ENCODE measurements around the gene ACER2. TPM values are rescaled to one million over a fixed set of nuclear protein-coding genes. Genes with fewer than 3 reads are reported as not detected.
A peak's percentile ranks its signal among the peaks of the same experiment; 100 is the strongest.
"Not testable (repeated sequence)": the region's sequence is repeated elsewhere in the genome, so short reads cannot be mapped to it uniquely, and the experiment has no call there.

The ACER2 gene
- total and polyA plus RNA-seq, 2 donors (not counting 1 experiment from before 2014, with no cell fraction given) = 1.2 to 4.5 TPM

DNA sequence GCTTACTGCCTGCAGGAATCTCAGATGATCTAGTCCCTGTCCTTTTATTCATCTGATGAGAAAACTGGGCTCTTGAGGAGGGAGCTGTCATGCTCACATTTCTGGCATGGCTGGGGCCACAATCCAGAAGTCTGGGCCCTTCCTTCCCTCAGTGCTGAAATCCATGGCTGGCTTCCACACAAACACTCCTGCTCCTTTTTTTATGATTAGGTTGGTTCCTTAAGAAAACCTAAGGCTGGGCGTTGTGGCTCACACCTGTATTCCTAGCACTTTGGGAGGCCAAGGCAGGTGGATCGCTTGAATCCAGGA, 1.3 kb downstream of the ACER2 start:
- Histone ChIP-seq H3K9me3 (ENCODE audit: control insufficient read depth, insufficient read depth, low read depth, low read length) (no peaks in the 10 kb centered on the region), H3K4me1 (ENCODE audit: control insufficient read depth, extremely low read depth, insufficient read depth, low read length) (peaks cover 2% of the 10 kb centered on the region), H4K20me1 (ENCODE audit: control insufficient read depth, extremely low read depth, insufficient read depth, low read length) (no peaks in the 10 kb centered on the region), H3K27ac (ENCODE audit: insufficient read depth, low read length) (no peak overlapping the region), H3K79me2 (ENCODE audit: control insufficient read depth, insufficient read depth, low read length) (no peaks in the 10 kb centered on the region), H3K9ac (ENCODE audit: insufficient read depth, low read length) (no peak overlapping the region), H2AFZ (ENCODE audit: low read length) (no peak overlapping the region), H3K27me3 (ENCODE audit: control insufficient read depth, insufficient read depth, low read length) (no peaks in the 10 kb centered on the region), H3K36me3 (ENCODE audit: control insufficient read depth, insufficient read depth, low read length) (no peaks in the 10 kb centered on the region), H3K4me2 (ENCODE audit: extremely low read depth, insufficient read depth, low read length) (no peak overlapping the region), H3K4me3 (replicated peaks in 1 of 4; ENCODE audit: control extremely low read depth in 1 of 4, insufficient read depth in 1 of 4, low read depth in 3 of 4, low read length in 4 of 4) (peak overlapping the region in 2 of 4 experiments; percentile 74 to 93)
- TF ChIP-seq EZH2 (IDR thresholded peaks at IDR 0.05; ENCODE audit: low read length, missing control alignments) = no peak
- TF ChIP-seq, protein P1, sequence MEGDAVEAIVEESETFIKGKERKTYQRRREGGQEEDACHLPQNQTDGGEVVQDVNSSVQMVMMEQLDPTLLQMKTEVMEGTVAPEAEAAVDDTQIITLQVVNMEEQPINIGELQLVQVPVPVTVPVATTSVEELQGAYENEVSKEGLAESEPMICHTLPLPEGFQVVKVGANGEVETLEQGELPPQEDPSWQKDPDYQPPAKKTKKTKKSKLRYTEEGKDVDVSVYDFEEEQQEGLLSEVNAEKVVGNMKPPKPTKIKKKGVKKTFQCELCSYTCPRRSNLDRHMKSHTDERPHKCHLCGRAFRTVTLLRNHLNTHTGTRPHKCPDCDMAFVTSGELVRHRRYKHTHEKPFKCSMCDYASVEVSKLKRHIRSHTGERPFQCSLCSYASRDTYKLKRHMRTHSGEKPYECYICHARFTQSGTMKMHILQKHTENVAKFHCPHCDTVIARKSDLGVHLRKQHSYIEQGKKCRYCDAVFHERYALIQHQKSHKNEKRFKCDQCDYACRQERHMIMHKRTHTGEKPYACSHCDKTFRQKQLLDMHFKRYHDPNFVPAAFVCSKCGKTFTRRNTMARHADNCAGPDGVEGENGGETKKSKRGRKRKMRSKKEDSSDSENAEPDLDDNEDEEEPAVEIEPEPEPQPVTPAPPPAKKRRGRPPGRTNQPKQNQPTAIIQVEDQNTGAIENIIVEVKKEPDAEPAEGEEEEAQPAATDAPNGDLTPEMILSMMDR (conservative IDR thresholded peaks at IDR 0.05 in 1 of 2, IDR thresholded peaks at IDR 0.05 in 1 of 2; ENCODE audit: low read depth in 1 of 2, low read length in 2 of 2) = no peak
- DNase-seq (ENCODE audit: low read depth in 2 of 2) = no peak

DNA sequence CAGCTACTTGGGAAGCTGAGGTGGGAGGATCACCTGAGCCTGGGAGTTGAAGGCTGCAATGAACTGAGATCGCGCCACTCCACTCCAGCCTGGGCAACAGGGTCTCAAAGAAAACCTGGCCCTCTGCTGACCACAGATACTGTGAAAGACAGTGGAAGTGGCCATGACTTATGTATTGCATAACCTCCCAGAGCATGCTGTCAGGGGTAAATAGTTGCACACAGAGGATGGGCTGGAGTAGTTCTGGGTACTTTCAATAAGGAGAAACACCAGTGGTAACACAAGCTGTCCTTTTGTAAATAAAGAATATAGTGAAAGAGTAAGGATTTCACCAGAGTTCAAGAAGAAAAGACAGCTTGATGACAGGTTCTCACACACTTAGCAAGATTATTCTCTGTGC, 1.8 kb downstream of the ACER2 start:
- Histone ChIP-seq H3K79me2 (ENCODE audit: control insufficient read depth, insufficient read depth, low read length) (no peaks in the 10 kb centered on the region), H3K27ac (ENCODE audit: insufficient read depth, low read length) (no peak overlapping the region), H3K4me2 (ENCODE audit: extremely low read depth, insufficient read depth, low read length) (no peak overlapping the region), H4K20me1 (ENCODE audit: control insufficient read depth, extremely low read depth, insufficient read depth, low read length) (no peaks in the 10 kb centered on the region), H3K36me3 (ENCODE audit: control insufficient read depth, insufficient read depth, low read length) (no peaks in the 10 kb centered on the region), H3K9me3 (ENCODE audit: control insufficient read depth, insufficient read depth, low read depth, low read length) (no peaks in the 10 kb centered on the region), H3K27me3 (ENCODE audit: control insufficient read depth, insufficient read depth, low read length) (no peaks in the 10 kb centered on the region), H3K9ac (ENCODE audit: insufficient read depth, low read length) (no peak overlapping the region), H2AFZ (ENCODE audit: low read length) (no peak overlapping the region), H3K4me3 (replicated peaks in 1 of 4; ENCODE audit: control extremely low read depth in 1 of 4, insufficient read depth in 1 of 4, low read depth in 3 of 4, low read length in 4 of 4) (no peak overlapping the region), H3K4me1 (ENCODE audit: control insufficient read depth, extremely low read depth, insufficient read depth, low read length) (peaks cover 2% of the 10 kb centered on the region)
- no peak for DNase-seq (ENCODE audit: low read depth in 2 of 2)
- no peak for TF ChIP-seq EZH2 (IDR thresholded peaks at IDR 0.05; ENCODE audit: low read length, missing control alignments)
- TF ChIP-seq, protein P1 (conservative IDR thresholded peaks at IDR 0.05 in 1 of 2, IDR thresholded peaks at IDR 0.05 in 1 of 2; ENCODE audit: low read depth in 1 of 2, low read length in 2 of 2) = no peak

DNA sequence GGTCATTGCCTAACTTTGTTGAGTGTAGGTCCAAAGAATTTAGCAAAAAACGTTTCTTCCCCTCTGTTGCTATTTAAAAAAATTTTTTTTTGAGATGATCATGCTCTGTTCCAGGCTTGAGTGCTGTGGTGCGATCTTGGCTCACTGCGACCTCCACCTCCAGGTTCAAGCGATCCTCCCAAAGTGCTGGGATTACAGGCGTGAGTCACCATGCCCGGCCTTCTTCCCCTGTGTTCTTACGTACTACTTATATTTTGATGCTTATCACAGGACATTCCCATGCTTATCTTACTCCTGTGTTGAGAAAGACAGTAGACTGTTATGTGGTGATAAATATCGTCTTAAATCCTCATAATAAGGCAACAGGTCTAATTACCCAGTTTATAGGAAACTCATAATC, 2.5 kb downstream of the ACER2 start:
- Histone ChIP-seq H3K27me3 (ENCODE audit: control insufficient read depth, insufficient read depth, low read length) (no peaks in the 10 kb centered on the region), H3K27ac (ENCODE audit: insufficient read depth, low read length) (no peak overlapping the region), H3K4me3 (replicated peaks in 1 of 4; ENCODE audit: control extremely low read depth in 1 of 4, insufficient read depth in 1 of 4, low read depth in 3 of 4, low read length in 4 of 4) (no peak overlapping the region), H3K9ac (ENCODE audit: insufficient read depth, low read length) (no peak overlapping the region), H3K4me2 (ENCODE audit: extremely low read depth, insufficient read depth, low read length) (no peak overlapping the region), H3K4me1 (ENCODE audit: control insufficient read depth, extremely low read depth, insufficient read depth, low read length) (peaks cover 2% of the 10 kb centered on the region), H3K79me2 (ENCODE audit: control insufficient read depth, insufficient read depth, low read length) (no peaks in the 10 kb centered on the region), H3K36me3 (ENCODE audit: control insufficient read depth, insufficient read depth, low read length) (no peaks in the 10 kb centered on the region), H4K20me1 (ENCODE audit: control insufficient read depth, extremely low read depth, insufficient read depth, low read length) (no peaks in the 10 kb centered on the region), H3K9me3 (ENCODE audit: control insufficient read depth, insufficient read depth, low read depth, low read length) (no peaks in the 10 kb centered on the region), H2AFZ (ENCODE audit: low read length) (no peak overlapping the region)
- TF ChIP-seq, protein P1 (conservative IDR thresholded peaks at IDR 0.05 in 1 of 2, IDR thresholded peaks at IDR 0.05 in 1 of 2; ENCODE audit: low read depth in 1 of 2, low read length in 2 of 2) = no peak
- peak; percentile 8 to 76 for DNase-seq (ENCODE audit: low read depth in 2 of 2)

DNA sequence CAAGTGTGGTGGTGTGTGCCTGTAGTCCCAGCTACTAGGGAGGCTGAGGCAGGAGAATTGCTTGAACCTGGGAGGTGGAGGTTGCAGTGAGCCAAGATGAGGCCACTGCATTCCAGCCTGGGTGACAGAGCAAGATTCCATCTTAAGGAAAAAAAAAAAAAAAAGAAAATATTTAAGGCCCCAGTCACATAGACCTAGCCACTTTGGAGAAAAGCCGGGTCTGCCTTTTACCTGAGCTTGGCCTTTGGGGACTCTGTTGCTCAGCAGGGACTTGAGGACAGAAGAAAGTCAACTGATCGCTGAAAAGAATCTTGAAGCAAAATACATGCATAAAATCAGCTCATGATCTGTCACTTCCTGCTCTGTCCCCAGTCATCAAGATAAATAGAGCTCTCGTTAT, 4.6 kb downstream of the ACER2 start:
- not testable (repeated sequence) for H3K27me3 ChIP-seq (ENCODE audit: control insufficient read depth, insufficient read depth, low read length); H3K4me3 ChIP-seq (replicated peaks in 1 of 4; ENCODE audit: control extremely low read depth in 1 of 4, insufficient read depth in 1 of 4, low read depth in 3 of 4, low read length in 4 of 4); H3K79me2 ChIP-seq (ENCODE audit: control insufficient read depth, insufficient read depth, low read length); H3K36me3 ChIP-seq (ENCODE audit: control insufficient read depth, insufficient read depth, low read length); H3K9me3 ChIP-seq (ENCODE audit: control insufficient read depth, insufficient read depth, low read depth, low read length); H3K9ac ChIP-seq (ENCODE audit: insufficient read depth, low read length); H2AFZ ChIP-seq (ENCODE audit: low read length); H3K4me1 ChIP-seq (ENCODE audit: control insufficient read depth, extremely low read depth, insufficient read depth, low read length); H4K20me1 ChIP-seq (ENCODE audit: control insufficient read depth, extremely low read depth, insufficient read depth, low read length); DNase-seq (ENCODE audit: low read depth in 2 of 2); H3K27ac ChIP-seq (ENCODE audit: insufficient read depth, low read length); H3K4me2 ChIP-seq (ENCODE audit: extremely low read depth, insufficient read depth, low read length)

Measured in fibroblast of lung (primary cell).